Measurements from ENCODE around the gene IQCE. TPM values are rescaled to one million over a fixed set of nuclear protein-coding genes. Genes with fewer than 3 reads are reported as not detected.
A peak's percentile ranks its signal among the peaks of the same experiment; 100 is the strongest.

The IQCE gene
- total RNA-seq, 6 experiments from 2014 or later, result 3.7 to 7.0 (median 4.0) TPM

DNA sequence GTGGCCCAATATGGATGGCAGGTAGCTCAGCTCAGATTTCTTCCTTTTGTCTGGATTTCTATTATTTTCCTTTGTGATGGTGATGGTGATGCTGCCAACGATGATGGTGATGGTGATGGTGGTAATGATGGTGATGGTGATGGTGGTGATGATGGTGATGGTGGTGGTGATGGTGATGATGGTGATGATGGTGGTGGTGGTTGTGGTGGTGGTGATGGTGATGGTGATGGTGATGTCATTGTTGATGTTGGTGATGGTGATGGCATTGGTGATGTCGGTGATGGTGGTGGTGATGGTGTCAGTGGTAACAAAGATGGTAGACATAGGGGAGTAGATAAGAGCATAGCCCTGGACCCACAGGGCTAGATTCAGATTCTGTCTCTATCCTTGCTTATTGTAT lies 98.4 kb downstream of the IQCE start:
- intact Hi-C loops (cut with DNase I), result no loop called here
- H3K27me3 ChIP-seq, result no peaks in the 10 kb centered on the region
- no peak for TF ChIP-seq POLR2A (IDR thresholded peaks at IDR 0.05)
- TF ChIP-seq, protein P1, sequence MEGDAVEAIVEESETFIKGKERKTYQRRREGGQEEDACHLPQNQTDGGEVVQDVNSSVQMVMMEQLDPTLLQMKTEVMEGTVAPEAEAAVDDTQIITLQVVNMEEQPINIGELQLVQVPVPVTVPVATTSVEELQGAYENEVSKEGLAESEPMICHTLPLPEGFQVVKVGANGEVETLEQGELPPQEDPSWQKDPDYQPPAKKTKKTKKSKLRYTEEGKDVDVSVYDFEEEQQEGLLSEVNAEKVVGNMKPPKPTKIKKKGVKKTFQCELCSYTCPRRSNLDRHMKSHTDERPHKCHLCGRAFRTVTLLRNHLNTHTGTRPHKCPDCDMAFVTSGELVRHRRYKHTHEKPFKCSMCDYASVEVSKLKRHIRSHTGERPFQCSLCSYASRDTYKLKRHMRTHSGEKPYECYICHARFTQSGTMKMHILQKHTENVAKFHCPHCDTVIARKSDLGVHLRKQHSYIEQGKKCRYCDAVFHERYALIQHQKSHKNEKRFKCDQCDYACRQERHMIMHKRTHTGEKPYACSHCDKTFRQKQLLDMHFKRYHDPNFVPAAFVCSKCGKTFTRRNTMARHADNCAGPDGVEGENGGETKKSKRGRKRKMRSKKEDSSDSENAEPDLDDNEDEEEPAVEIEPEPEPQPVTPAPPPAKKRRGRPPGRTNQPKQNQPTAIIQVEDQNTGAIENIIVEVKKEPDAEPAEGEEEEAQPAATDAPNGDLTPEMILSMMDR (IDR thresholded peaks at IDR 0.05), result no peak
- H3K4me3 ChIP-seq, result no peak overlapping the region
- peaks cover 0 to 11% (median 3%) of the 10 kb centered on the region in 4 donors for H3K4me1 ChIP-seq
- peaks cover 0 to 2% (median 0%) of the 10 kb centered on the region in 4 donors for H3K36me3 ChIP-seq
- ATAC-seq, result no peak
- no peak for DNase-seq
- no peak overlapping the region for H3K27ac ChIP-seq
- H3K9me3 ChIP-seq, result no peaks in the 10 kb centered on the region
- 93% methylated on average over 2 of the region's 2 CpGs for WGBS (ENCODE audit: insufficient coverage, low coverage, low lambda C conversion rate, missing lambda C conversion rate)

DNA sequence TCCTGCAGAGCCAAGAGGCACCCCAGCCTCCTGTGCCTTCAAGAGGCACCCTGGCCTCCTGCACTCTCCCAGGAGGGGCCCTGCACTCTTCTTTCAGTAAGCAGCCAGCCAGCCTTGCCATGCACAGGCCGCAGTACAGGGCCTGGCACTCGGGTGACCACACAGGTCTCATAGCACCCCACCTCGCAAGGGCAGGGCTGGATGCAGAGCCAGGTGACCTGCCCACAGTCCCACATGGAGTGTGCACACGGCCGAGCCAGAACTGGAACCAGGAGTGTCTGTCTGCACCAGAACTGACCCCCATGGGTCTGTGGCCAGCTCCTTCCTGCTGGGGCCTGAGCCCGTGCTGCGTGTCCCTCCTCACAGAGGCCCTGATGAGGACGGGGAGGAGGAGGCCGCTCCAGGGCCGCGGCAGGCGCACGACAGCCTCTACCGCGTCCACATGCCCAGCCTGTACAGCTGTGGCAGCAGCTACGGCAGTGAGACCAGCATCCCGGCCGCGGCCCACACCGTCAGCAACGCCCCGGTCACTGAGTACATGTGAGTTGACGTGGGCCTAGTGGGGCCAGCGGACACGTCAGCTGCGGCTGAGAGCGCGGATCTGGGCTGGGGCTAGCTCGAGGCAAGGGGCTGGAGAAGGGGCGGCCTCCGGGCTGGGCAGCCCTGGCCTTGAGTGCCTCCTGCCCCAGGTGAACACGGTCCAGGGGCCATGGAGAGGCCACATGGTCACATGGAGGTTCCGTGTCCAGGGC lies 99.3 kb downstream of the IQCE start:
- Histone ChIP-seq H3K27me3 (no peaks in the 10 kb centered on the region), H3K4me1 (peaks cover 0 to 20% (median 9%) of the 10 kb centered on the region in 4 donors), H3K27ac (no peak overlapping the region), H3K4me3 (no peak overlapping the region), H3K36me3 (peaks cover 0 to 2% (median 0%) of the 10 kb centered on the region in 4 donors), H3K9me3 (no peaks in the 10 kb centered on the region)
- DNase-seq (peak in 2 of 3 donors; percentile 23 to 55), ATAC-seq (no peak)
- intact Hi-C loops (cut with DNase I), result no loop called here
- no peak for TF ChIP-seq POLR2A (IDR thresholded peaks at IDR 0.05)
- TF ChIP-seq, protein P1 (IDR thresholded peaks at IDR 0.05), result no peak
- WGBS (ENCODE audit: insufficient coverage, low coverage, low lambda C conversion rate, missing lambda C conversion rate), result 100% methylated on average over 5 of the region's 33 CpGs

DNA sequence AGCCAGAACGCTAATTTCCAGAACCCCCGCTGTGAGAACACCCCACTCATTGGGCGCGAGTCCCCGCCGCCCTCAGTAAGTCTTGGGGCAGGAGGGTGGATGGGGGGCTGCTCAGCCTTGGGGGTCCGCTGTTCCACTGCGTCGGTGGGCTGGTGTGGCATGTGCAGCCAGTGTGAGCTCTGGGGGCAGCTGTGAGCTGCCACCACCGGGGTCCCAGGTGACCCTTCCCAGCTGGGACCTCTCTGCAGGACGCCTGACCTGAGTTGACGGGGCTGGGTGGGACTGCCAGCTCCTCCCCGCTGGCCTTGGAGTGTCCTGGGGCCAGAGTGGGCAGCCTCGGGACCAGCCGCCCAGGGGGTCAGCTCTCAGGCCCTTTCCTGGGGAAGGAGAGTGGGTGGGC lies 100.2 kb downstream of the IQCE start:
- H3K36me3 ChIP-seq, result peaks cover 0 to 2% (median 0%) of the 10 kb centered on the region in 4 donors
- ATAC-seq (no peak), DNase-seq (no peak)
- H3K4me1 ChIP-seq, result peaks cover 0 to 28% (median 13%) of the 10 kb centered on the region in 4 donors
- no peaks in the 10 kb centered on the region for H3K9me3 ChIP-seq
- no peak overlapping the region for H3K27ac ChIP-seq
- no peak for TF ChIP-seq POLR2A (IDR thresholded peaks at IDR 0.05)
- TF ChIP-seq, protein P1 (IDR thresholded peaks at IDR 0.05), result no peak
- H3K27me3 ChIP-seq, result no peaks in the 10 kb centered on the region
- 100% methylated on average over 1 of the region's 15 CpGs for WGBS (ENCODE audit: insufficient coverage, low coverage, low lambda C conversion rate, missing lambda C conversion rate)
- intact Hi-C loops (cut with DNase I), result no loop called here
- H3K4me3 ChIP-seq, result no peak overlapping the region

DNA sequence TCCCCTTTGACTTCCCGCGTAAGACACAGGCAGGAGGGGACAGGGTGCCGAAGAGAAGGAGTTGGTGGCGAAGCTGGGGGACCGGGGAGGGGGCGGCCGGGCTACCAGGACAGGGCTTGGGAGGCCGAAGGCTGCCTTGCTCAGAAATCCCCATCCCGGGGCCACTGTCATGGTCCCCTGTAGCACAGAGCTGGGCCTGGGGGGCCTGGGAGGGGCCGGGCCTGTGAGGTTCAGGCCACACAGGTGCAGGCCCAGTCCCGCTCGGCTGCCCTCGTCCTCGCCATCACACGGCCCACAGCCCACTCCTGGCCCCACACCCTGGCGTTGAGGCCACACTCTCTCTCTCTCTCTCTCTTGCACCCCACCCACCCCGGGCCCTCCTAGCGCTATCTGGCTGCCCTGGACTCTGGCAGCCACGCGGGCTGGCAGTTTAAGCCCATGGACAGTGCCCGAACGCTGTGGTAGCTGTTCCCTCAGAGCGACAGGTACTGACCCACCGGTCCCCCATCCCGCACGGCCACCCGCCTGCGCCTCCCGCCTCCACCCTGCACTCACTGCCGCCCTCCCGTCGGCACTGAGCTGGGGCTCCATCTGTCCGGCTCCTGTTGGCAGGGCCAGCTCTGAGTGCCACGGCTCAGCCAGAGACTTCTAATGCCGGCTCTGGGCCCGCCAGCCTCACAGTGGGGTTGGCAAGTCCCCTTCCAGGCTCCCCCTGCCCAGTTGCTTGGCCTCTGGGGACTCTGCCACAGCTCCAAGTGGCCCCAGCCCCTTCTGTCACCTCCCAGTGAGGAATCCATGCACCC lies 101.0 kb downstream of the IQCE start:
- ATAC-seq (no peak), DNase-seq (no peak)
- peaks cover 0 to 2% (median 0%) of the 10 kb centered on the region in 4 donors for H3K36me3 ChIP-seq
- no peaks in the 10 kb centered on the region for H3K27me3 ChIP-seq
- H3K4me3 ChIP-seq, result no peak overlapping the region
- TF ChIP-seq, protein P1 (IDR thresholded peaks at IDR 0.05), result no peak
- TF ChIP-seq POLR2A (IDR thresholded peaks at IDR 0.05), result no peak
- H3K9me3 ChIP-seq, result no peaks in the 10 kb centered on the region
- intact Hi-C loops (cut with DNase I), result no loop called here
- H3K4me1 ChIP-seq, result peaks cover 0 to 35% (median 15%) of the 10 kb centered on the region in 4 donors
- 80% methylated on average over 11 of the region's 36 CpGs for WGBS (ENCODE audit: insufficient coverage, low coverage, low lambda C conversion rate, missing lambda C conversion rate)
- no peak overlapping the region for H3K27ac ChIP-seq
